GM23338 (cell line): Measurements from ENCODE around the gene CFDP1. TPM values are rescaled to one million over a fixed set of nuclear protein-coding genes. Genes with fewer than 3 reads are reported as not detected.
A peak's percentile ranks its signal among the peaks of the same experiment; 100 is the strongest.

Source experiments
- ATAC-seq: fragments of 200-7000 bp; cut with Tn5 transposase; 3 replicates; pipeline ENCODE4 v1.9.1; 2020
- DNase-seq: peaks from one replicate; pipeline ENCODE4 v3.0.0-alpha.2; 2015; ENCODE audit warnings: low spot score
- H2AFZ ChIP-seq: fragments of 200-600 bp; sonication (generic); 2 replicates; pipeline ENCODE4 v1.8.0; 2016; ENCODE audit warnings: antibody characterized with exemption, mild to moderate bottlenecking, moderate library complexity
- H3F3A ChIP-seq: fragments of 200-600 bp; sonication (generic); replicated peaks from 2 replicates; pipeline ENCODE4 v1.8.0; 2017; ENCODE audit warnings: antibody characterized with exemption, mixed run types, low read depth
- H3K27ac ChIP-seq: fragments of 200-600 bp; sonication (generic); 2 replicates; pipeline ENCODE4 v1.6.1; 2016; ENCODE audit warnings: low read depth
- H3K27me3 ChIP-seq: fragments of 200-600 bp; sonication (generic); 2 replicates; pipeline ENCODE4 v1.8.0; 2016; ENCODE audit warnings: mild to moderate bottlenecking, mixed run types, moderate library complexity; ENCODE audit not compliant: insufficient read depth
- H3K36me3 ChIP-seq: fragments of 200-600 bp; sonication (generic); 2 replicates; pipeline ENCODE4 v1.8.0; 2016; ENCODE audit warnings: mild to moderate bottlenecking; ENCODE audit not compliant: insufficient read depth
- H3K4me1 ChIP-seq: fragments of 200-600 bp; sonication (generic); 2 replicates; pipeline ENCODE4 v1.8.0; 2016; ENCODE audit warnings: mild to moderate bottlenecking, moderate library complexity; ENCODE audit not compliant: insufficient read depth
- H3K4me2 ChIP-seq: fragments of 200-600 bp; sonication (generic); 2 replicates; pipeline ENCODE4 v1.7.1; 2017; ENCODE audit warnings: mixed run types
- H3K4me3 ChIP-seq: fragments of 200-600 bp; sonication (generic); 2 replicates; pipeline ENCODE4 v1.6.1; 2016; ENCODE audit warnings: mixed run types
- H3K79me2 ChIP-seq: fragments of 200-600 bp; sonication (generic); replicated peaks from 2 replicates; pipeline ENCODE4 v1.8.0; 2017; ENCODE audit warnings: mild to moderate bottlenecking; ENCODE audit not compliant: insufficient read depth
- H3K9me2 ChIP-seq: fragments of 200-600 bp; sonication (generic); 2 replicates; pipeline ENCODE4 v1.8.0; 2017; ENCODE audit not compliant: insufficient read depth
- H4K20me1 ChIP-seq: fragments of 200-600 bp; sonication (generic); replicated peaks from 2 replicates; pipeline ENCODE4 v1.8.0; 2017; ENCODE audit warnings: mild to moderate bottlenecking; ENCODE audit not compliant: insufficient read depth
- H3K27ac Mint-ChIP-seq: 2 replicates; pipeline ENCODE4 v1.8.0; 2020; ENCODE audit warnings: inconsistent platforms, mild to moderate bottlenecking, moderate library complexity, mixed read lengths
- H3K27me3 Mint-ChIP-seq: 3 replicates; pipeline ENCODE4 v1.8.0; 2022; ENCODE audit warnings: low read depth, mild to moderate bottlenecking, moderate library complexity, mixed read lengths, inconsistent platforms; ENCODE audit not compliant: insufficient read depth, poor library complexity
- H3K36me3 Mint-ChIP-seq: 3 replicates; pipeline ENCODE4 v1.8.0; 2021; ENCODE audit warnings: low read depth, mild to moderate bottlenecking, inconsistent platforms, moderate library complexity, mixed read lengths
- H3K4me1 Mint-ChIP-seq: 3 replicates; pipeline ENCODE4 v1.8.0; 2020; ENCODE audit warnings: mild to moderate bottlenecking, inconsistent platforms, mixed read lengths
- H3K4me3 Mint-ChIP-seq: 3 replicates; pipeline ENCODE4 v1.8.0; 2021; ENCODE audit warnings: moderate library complexity, mild to moderate bottlenecking, inconsistent platforms, mixed read lengths
- H3K9me3 Mint-ChIP-seq: 3 replicates; pipeline ENCODE4 v1.8.0; 2020; ENCODE audit warnings: moderate library complexity, mild to moderate bottlenecking, inconsistent platforms, mixed read lengths
- CREB1 ChIP-seq: fragments of 250-450 bp; sonication (Bioruptor Pico); IDR thresholded peaks from 2 replicates; pipeline ENCODE4 v1.5.0; 2020; ENCODE audit warnings: low read depth, mild to moderate bottlenecking, moderate library complexity
- EZH2 ChIP-seq: fragments of 200-600 bp; sonication (generic); IDR thresholded peaks from one replicate; pipeline ENCODE4 v1.8.0; 2017; ENCODE audit warnings: antibody characterized with exemption, mild to moderate bottlenecking, low read depth; ENCODE audit not compliant: unreplicated experiment
- EZH2phosphoT487 ChIP-seq: fragments of 200-600 bp; sonication (generic); IDR thresholded peaks from one replicate; pipeline ENCODE4 v1.8.1; 2018; ENCODE audit warnings: antibody characterized with exemption; ENCODE audit not compliant: unreplicated experiment
- NANOG ChIP-seq: IDR thresholded peaks from 2 replicates; pipeline ENCODE4 v1.6.1; 2016; ENCODE audit warnings: antibody characterized with exemption, borderline replicate concordance
- POLR2AphosphoS5 ChIP-seq: IDR thresholded peaks from 2 replicates; pipeline ENCODE4 v1.6.1; 2016; ENCODE audit warnings: antibody characterized with exemption, low read depth
- STAT1 ChIP-seq: IDR thresholded peaks from one replicate; pipeline ENCODE4 v1.6.1; 2016; ENCODE audit warnings: antibody characterized with exemption; ENCODE audit not compliant: unreplicated experiment
- polyA plus RNA-seq: library from polyadenylated mRNA; unstranded; fragments of >200 nt; fragmentation: Nextera tagmentation; extraction: Ambion mirVana; gene quantifications from 2 replicates; pipeline ENCODE4 v1.2.1, GENCODE V29; 2016
- total RNA-seq: library from RNA; depleted of rRNA; stranded (reverse); fragments of >200 nt; shearing (Covaris generic); gene quantifications from 2 replicates; pipeline ENCODE4 v1.2.3, GENCODE V29; 2014
- TF ChIP-seq, protein P1 (sequence below): IDR thresholded peaks from one replicate; pipeline ENCODE4 v1.6.1; 2018; ENCODE audit warnings: antibody characterized with exemption; ENCODE audit not compliant: unreplicated experiment
- TF ChIP-seq, protein P2 (sequence below): IDR thresholded peaks from 2 replicates; pipeline ENCODE4 v1.6.1; 2016; ENCODE audit warnings: antibody characterized with exemption
- TF ChIP-seq, protein P3 (sequence below): fragments of 250-450 bp; sonication (Bioruptor Pico); IDR thresholded peaks from 2 replicates; pipeline ENCODE4 v1.5.0; 2020; ENCODE audit warnings: mild to moderate bottlenecking, moderate library complexity

The CFDP1 gene
- total and polyA plus RNA-seq, 2 experiments from 2014 or later = 89.9 to 224 TPM

DNA sequence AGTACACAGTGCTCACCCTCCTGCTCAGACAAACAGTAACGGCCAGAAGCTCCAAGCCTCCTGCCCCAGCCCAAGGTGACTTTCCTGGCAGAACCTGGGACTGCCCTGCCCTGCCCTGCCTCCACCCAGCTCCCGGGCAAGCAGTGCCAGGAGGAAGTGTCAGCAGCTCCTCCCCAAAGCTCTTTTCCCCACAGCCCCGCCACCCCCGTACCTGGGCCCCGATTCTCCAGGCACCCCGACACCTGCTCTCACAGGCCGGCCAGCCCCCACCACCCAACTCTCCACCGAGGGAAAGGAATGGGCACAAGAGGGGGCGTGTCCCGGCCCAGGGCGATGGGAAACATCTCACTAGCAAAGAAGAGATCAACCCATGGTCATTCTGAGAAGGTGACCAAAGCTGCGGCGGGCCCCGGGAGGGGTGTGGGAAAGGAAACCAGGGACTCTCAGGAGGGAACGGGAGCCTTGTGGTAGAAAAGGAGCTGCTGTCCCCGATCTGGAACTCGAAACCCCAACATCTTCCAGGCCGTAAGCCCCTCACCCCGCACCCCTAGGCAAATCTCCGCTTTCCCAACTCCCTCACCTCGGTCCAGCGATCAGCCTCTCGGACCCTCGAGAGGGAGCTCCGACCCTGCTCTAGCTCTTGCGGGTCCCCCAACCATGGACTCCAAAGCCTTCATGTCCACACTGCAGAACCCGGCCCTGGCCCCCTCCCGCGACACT, 183.1 kb downstream of the CFDP1 start:
- Histone ChIP-seq H3K36me3 (no peaks in the 10 kb centered on the region), H3K4me3 (peak overlapping the region; percentile 90), H3F3A (peaks cover 32% of the 10 kb centered on the region), H3K4me2 (peak overlapping the region; percentile 98), H3K27ac (no peak overlapping the region), H3K27me3 (no peaks in the 10 kb centered on the region), H3K9me2 (no peaks in the 10 kb centered on the region), H4K20me1 (peaks cover 49% of the 10 kb centered on the region), H3K4me1 (peaks cover 71% of the 10 kb centered on the region), H3K79me2 (peaks cover 80% of the 10 kb centered on the region), H2AFZ (no peak overlapping the region)
- no peaks in the 10 kb centered on the region for H3K9me3 Mint-ChIP-seq
- no peak for TF ChIP-seq EZH2phosphoT487
- no peak for TF ChIP-seq NANOG
- TF ChIP-seq EZH2 = no peak
- TF ChIP-seq, protein P1, sequence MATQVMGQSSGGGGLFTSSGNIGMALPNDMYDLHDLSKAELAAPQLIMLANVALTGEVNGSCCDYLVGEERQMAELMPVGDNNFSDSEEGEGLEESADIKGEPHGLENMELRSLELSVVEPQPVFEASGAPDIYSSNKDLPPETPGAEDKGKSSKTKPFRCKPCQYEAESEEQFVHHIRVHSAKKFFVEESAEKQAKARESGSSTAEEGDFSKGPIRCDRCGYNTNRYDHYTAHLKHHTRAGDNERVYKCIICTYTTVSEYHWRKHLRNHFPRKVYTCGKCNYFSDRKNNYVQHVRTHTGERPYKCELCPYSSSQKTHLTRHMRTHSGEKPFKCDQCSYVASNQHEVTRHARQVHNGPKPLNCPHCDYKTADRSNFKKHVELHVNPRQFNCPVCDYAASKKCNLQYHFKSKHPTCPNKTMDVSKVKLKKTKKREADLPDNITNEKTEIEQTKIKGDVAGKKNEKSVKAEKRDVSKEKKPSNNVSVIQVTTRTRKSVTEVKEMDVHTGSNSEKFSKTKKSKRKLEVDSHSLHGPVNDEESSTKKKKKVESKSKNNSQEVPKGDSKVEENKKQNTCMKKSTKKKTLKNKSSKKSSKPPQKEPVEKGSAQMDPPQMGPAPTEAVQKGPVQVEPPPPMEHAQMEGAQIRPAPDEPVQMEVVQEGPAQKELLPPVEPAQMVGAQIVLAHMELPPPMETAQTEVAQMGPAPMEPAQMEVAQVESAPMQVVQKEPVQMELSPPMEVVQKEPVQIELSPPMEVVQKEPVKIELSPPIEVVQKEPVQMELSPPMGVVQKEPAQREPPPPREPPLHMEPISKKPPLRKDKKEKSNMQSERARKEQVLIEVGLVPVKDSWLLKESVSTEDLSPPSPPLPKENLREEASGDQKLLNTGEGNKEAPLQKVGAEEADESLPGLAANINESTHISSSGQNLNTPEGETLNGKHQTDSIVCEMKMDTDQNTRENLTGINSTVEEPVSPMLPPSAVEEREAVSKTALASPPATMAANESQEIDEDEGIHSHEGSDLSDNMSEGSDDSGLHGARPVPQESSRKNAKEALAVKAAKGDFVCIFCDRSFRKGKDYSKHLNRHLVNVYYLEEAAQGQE = no peak
- no peak for TF ChIP-seq CREB1 (CRISPR knock-in tag)
- TF ChIP-seq POLR2AphosphoS5 = no peak
- TF ChIP-seq, protein P2, sequence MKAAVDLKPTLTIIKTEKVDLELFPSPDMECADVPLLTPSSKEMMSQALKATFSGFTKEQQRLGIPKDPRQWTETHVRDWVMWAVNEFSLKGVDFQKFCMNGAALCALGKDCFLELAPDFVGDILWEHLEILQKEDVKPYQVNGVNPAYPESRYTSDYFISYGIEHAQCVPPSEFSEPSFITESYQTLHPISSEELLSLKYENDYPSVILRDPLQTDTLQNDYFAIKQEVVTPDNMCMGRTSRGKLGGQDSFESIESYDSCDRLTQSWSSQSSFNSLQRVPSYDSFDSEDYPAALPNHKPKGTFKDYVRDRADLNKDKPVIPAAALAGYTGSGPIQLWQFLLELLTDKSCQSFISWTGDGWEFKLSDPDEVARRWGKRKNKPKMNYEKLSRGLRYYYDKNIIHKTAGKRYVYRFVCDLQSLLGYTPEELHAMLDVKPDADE = no peak
- TF ChIP-seq, protein P3, sequence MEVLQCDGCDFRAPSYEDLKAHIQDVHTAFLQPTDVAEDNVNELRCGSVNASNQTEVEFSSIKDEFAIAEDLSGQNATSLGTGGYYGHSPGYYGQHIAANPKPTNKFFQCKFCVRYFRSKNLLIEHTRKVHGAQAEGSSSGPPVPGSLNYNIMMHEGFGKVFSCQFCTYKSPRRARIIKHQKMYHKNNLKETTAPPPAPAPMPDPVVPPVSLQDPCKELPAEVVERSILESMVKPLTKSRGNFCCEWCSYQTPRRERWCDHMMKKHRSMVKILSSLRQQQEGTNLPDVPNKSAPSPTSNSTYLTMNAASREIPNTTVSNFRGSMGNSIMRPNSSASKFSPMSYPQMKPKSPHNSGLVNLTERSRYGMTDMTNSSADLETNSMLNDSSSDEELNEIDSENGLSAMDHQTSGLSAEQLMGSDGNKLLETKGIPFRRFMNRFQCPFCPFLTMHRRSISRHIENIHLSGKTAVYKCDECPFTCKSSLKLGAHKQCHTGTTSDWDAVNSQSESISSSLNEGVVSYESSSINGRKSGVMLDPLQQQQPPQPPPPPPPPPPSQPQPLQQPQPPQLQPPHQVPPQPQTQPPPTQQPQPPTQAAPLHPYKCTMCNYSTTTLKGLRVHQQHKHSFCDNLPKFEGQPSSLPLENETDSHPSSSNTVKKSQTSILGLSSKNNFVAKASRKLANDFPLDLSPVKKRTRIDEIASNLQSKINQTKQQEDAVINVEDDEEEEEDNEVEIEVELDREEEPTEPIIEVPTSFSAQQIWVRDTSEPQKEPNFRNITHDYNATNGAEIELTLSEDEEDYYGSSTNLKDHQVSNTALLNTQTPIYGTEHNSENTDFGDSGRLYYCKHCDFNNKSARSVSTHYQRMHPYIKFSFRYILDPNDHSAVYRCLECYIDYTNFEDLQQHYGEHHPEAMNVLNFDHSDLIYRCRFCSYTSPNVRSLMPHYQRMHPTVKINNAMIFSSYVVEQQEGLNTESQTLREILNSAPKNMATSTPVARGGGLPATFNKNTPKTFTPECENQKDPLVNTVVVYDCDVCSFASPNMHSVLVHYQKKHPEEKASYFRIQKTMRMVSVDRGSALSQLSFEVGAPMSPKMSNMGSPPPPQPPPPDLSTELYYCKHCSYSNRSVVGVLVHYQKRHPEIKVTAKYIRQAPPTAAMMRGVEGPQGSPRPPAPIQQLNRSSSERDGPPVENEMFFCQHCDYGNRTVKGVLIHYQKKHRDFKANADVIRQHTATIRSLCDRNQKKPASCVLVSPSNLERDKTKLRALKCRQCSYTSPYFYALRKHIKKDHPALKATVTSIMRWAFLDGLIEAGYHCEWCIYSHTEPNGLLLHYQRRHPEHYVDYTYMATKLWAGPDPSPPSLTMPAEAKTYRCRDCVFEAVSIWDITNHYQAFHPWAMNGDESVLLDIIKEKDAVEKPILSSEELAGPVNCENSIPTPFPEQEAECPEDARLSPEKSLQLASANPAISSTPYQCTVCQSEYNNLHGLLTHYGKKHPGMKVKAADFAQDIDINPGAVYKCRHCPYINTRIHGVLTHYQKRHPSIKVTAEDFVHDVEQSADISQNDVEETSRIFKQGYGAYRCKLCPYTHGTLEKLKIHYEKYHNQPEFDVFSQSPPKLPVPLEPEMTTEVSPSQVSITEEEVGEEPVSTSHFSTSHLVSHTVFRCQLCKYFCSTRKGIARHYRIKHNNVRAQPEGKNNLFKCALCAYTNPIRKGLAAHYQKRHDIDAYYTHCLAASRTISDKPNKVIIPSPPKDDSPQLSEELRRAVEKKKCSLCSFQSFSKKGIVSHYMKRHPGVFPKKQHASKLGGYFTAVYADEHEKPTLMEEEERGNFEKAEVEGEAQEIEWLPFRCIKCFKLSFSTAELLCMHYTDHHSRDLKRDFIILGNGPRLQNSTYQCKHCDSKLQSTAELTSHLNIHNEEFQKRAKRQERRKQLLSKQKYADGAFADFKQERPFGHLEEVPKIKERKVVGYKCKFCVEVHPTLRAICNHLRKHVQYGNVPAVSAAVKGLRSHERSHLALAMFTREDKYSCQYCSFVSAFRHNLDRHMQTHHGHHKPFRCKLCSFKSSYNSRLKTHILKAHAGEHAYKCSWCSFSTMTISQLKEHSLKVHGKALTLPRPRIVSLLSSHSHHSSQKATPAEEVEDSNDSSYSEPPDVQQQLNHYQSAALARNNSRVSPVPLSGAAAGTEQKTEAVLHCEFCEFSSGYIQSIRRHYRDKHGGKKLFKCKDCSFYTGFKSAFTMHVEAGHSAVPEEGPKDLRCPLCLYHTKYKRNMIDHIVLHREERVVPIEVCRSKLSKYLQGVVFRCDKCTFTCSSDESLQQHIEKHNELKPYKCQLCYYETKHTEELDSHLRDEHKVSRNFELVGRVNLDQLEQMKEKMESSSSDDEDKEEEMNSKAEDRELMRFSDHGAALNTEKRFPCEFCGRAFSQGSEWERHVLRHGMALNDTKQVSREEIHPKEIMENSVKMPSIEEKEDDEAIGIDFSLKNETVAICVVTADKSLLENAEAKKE = no peak
- TF ChIP-seq STAT1 = no peak
- peaks cover 49% of the 10 kb centered on the region for H3K27me3 Mint-ChIP-seq
- peak overlapping the region; percentile 86 for H3K4me3 Mint-ChIP-seq
- H3K27ac Mint-ChIP-seq = 0 out of 2 replicates have a peak overlapping the region, but pooled peaks have one; percentile 18
- peaks cover 76% of the 10 kb centered on the region for H3K4me1 Mint-ChIP-seq
- no peaks in the 10 kb centered on the region; the same call in 1 of the 3 replicates for H3K36me3 Mint-ChIP-seq
- ATAC-seq (no peak), DNase-seq (peak; percentile 59)
